Stimulated activated CD4-positive, alpha-beta T cell treated with anti-CD3 and anti-CD28 coated beads, Interleukin-2, amount 100 ng/mL, for 4 hours (primary cell): ENCODE data around the gene SLC22A12.

Experiments used
- DNase-seq: peaks from one replicate; pipeline ENCODE4 v3.0.0-alpha.2; 2020; ENCODE audit warnings: low read depth

Gene SLC22A12

GRCh38 chr11:64563966-64564365, 27.1 kb upstream of the SLC22A12 start:
- DNase-seq = no peak

GRCh38 chr11:64564419-64564818, 26.6 kb upstream of the SLC22A12 start:
- no peak for DNase-seq

GRCh38 chr11:64564947-64565889, 25.8 kb upstream of the SLC22A12 start:
- DNase-seq = no peak

- DNase-seq = no peak
Observed at GRCh38 chr11:64566042-64566914, 24.7 kb upstream of the SLC22A12 start.

GRCh38 chr11:64566915-64567891, 23.8 kb upstream of the SLC22A12 start:
- no peak for DNase-seq

GRCh38 chr11:64568041-64568571, 22.9 kb upstream of the SLC22A12 start:
- DNase-seq = no peak

GRCh38 chr11:64568584-64569140, 22.4 kb upstream of the SLC22A12 start:
- DNase-seq = no peak

GRCh38 chr11:64569300-64569970, 21.6 kb upstream of the SLC22A12 start:
- DNase-seq = no peak

GRCh38 chr11:64570341-64570740, 20.7 kb upstream of the SLC22A12 start:
- DNase-seq = no peak

GRCh38 chr11:64571050-64571409, 20.0 kb upstream of the SLC22A12 start:
- DNase-seq = no peak

- DNase-seq = no peak
Observed at GRCh38 chr11:64571410-64572091, 19.5 kb upstream of the SLC22A12 start.

- DNase-seq = no peak
Observed at GRCh38 chr11:64572143-64572542, 18.9 kb upstream of the SLC22A12 start.

GRCh38 chr11:64577202-64577601, 13.8 kb upstream of the SLC22A12 start:
- DNase-seq = no peak

GRCh38 chr11:64580412-64580811, 10.6 kb upstream of the SLC22A12 start:
- DNase-seq = no peak

- no peak for DNase-seq
Observed at GRCh38 chr11:64581057-64581523, 9.9 kb upstream of the SLC22A12 start.

- no peak for DNase-seq
Observed at GRCh38 chr11:64582885-64583284, 8.1 kb upstream of the SLC22A12 start.

GRCh38 chr11:64583296-64584262, 7.4 kb upstream of the SLC22A12 start:
- DNase-seq = no peak

GRCh38 chr11:64585150-64585549, 5.9 kb upstream of the SLC22A12 start:
- DNase-seq = no peak

- DNase-seq = no peak
Observed at GRCh38 chr11:64586366-64586765, 4.7 kb upstream of the SLC22A12 start.
